ENCODE results near the gene CAPN13.

- TF ChIP-seq MAX (IDR thresholded peaks at IDR 0.05; ENCODE audit: low read depth) (no peak), CTCF (IDR thresholded peaks at IDR 0.05) (no peak), POLR2AphosphoS5 (IDR thresholded peaks at IDR 0.05; ENCODE audit: low read depth, low read length) (no peak), EP300 (IDR thresholded peaks at IDR 0.05; ENCODE audit: borderline replicate concordance in 1 of 2, low read depth in 1 of 2, low read length in 1 of 2) (no peak), TAF1 (IDR thresholded peaks at IDR 0.05; ENCODE audit: borderline replicate concordance, low read depth, low read length) (no peak), JUND (IDR thresholded peaks at IDR 0.05) (no peak), ELF1 (IDR thresholded peaks at IDR 0.05) (no peak), YY1 (IDR thresholded peaks at IDR 0.05; ENCODE audit: low read depth) (no peak), IRF3 (IDR thresholded peaks at IDR 0.05; ENCODE audit: low read depth, low read length) (no peak), REST (IDR thresholded peaks at IDR 0.05; ENCODE audit: low read depth, low read length) (no peak), RCOR1 (IDR thresholded peaks at IDR 0.05; ENCODE audit: low read length) (no peak), FOSL2 (IDR thresholded peaks at IDR 0.05; ENCODE audit: borderline replicate concordance, low read depth) (no peak), NRF1 (IDR thresholded peaks at IDR 0.05; ENCODE audit: low read depth, low read length) (no peak)
Observed at GRCh38 chr2:30741576-30741975, 65.7 kb downstream of the CAPN13 start.

All from SK-N-SH (cell line).